A549 (cell line): ENCODE measurements around the gene BRSK2.

Source experiments
- BHLHE40 ChIP-seq: IDR thresholded peaks from 2 replicates; pipeline ENCODE4 v1.6.1; 2012; ENCODE audit warnings: low read depth, low read length, inconsistent platforms
- CTCF ChIP-seq: fragments of >200 bp; sonication (Bioruptor Twin); formaldehyde crosslinking; IDR thresholded peaks from 3 replicates; pipeline ENCODE4 v1.5.1; 2016
- MAFK ChIP-seq: fragments of 450-650 bp; IDR thresholded peaks from 2 replicates; pipeline ENCODE4 v1.6.1; 2014; ENCODE audit not compliant: partially characterized antibody
- PHF8 ChIP-seq: fragments of 200-600 bp; sonication (generic); IDR thresholded peaks from 2 replicates; pipeline ENCODE4 v1.6.1; 2016; ENCODE audit warnings: low read depth, mild to moderate bottlenecking, antibody characterized with exemption, moderate library complexity, borderline replicate concordance
- POLR2A ChIP-seq: IDR thresholded peaks from 2 replicates; pipeline ENCODE4 v1.6.1; 2012; ENCODE audit warnings: mild to moderate bottlenecking, low read length
- RCOR1 ChIP-seq: fragments of 150-350 bp; IDR thresholded peaks from 2 replicates; pipeline ENCODE4 v1.6.1; 2014; ENCODE audit warnings: antibody characterized with exemption, low read length, low read depth
- SREBF2 ChIP-seq: fragments of 450-650 bp; IDR thresholded peaks from 2 replicates; pipeline ENCODE4 v1.6.1; 2014; ENCODE audit warnings: mild to moderate bottlenecking, moderate library complexity
- TF ChIP-seq, protein P1 (sequence below): fragments of 450-650 bp; IDR thresholded peaks from 2 replicates; pipeline ENCODE4 v1.6.1; 2014; ENCODE audit warnings: antibody characterized with exemption

GRCh38 chr11:1428762-1429316, 39.1 kb downstream of the BRSK2 start:
- no peak for TF ChIP-seq CTCF
- no peak for TF ChIP-seq RCOR1
- TF ChIP-seq POLR2A: no peak
- no peak for TF ChIP-seq BHLHE40
- no peak for TF ChIP-seq MAFK
- TF ChIP-seq PHF8: no peak
- no peak for TF ChIP-seq SREBF2
- TF ChIP-seq, protein P1, sequence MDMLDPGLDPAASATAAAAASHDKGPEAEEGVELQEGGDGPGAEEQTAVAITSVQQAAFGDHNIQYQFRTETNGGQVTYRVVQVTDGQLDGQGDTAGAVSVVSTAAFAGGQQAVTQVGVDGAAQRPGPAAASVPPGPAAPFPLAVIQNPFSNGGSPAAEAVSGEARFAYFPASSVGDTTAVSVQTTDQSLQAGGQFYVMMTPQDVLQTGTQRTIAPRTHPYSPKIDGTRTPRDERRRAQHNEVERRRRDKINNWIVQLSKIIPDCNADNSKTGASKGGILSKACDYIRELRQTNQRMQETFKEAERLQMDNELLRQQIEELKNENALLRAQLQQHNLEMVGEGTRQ: no peak
